Measurements from ENCODE around the gene NKG7. TPM values are rescaled to one million over a fixed set of nuclear protein-coding genes. Genes with fewer than 3 reads are reported as not detected.

NKG7 gene
- total RNA-seq, 1 donor from 2014 or later, result not detected

DNA sequence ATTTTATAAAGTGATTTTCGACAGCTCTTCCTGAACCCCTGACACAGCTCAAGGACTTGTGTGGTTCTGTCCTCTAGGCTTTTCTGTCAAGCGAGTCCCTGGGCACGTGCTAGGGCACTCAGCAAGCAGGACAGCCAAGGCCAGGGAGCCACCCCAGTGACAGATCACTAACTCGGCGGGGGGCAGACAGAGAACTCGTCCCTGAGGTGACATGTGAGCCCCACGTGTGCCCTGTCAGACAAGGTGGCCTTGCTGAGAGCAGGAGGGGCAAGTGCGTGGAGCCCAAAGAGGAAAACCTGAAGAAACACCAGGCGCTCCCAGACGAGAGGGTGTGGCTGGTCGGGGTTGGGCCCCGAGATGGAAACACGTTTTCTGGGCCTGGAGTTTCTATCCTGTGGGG, 11.2 kb downstream of the NKG7 start:
- no peak for DNase-seq (ENCODE audit: extremely low spot score, unreplicated experiment)
- no peaks in the 10 kb centered on the region for H3K9me3 Mint-ChIP-seq

DNA sequence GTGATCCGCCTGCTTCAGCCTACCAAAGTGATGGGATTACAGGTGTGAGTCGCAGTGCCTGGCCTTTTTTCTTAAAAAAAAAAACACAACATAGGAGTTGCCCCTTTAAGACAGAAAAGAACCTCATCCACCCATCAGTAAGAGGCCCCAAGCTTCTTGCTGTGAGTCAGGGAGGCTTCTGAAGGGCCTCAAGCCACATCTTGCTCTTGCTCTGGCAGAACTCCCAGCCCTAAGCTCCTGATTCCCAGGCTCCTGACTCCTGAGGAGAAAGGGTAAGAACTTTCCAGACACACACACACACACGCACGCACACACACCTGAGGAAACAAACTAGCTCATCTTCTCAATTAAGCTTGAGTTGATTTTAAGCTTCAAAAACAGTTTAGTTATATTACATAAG, 13.2 kb downstream of the NKG7 start:
- no peaks in the 10 kb centered on the region for H3K9me3 Mint-ChIP-seq
- H3K27ac Mint-ChIP-seq, result peak overlapping the region; percentile 6
- no peaks in the 10 kb centered on the region for H3K27me3 Mint-ChIP-seq
- TF ChIP-seq, protein P1, sequence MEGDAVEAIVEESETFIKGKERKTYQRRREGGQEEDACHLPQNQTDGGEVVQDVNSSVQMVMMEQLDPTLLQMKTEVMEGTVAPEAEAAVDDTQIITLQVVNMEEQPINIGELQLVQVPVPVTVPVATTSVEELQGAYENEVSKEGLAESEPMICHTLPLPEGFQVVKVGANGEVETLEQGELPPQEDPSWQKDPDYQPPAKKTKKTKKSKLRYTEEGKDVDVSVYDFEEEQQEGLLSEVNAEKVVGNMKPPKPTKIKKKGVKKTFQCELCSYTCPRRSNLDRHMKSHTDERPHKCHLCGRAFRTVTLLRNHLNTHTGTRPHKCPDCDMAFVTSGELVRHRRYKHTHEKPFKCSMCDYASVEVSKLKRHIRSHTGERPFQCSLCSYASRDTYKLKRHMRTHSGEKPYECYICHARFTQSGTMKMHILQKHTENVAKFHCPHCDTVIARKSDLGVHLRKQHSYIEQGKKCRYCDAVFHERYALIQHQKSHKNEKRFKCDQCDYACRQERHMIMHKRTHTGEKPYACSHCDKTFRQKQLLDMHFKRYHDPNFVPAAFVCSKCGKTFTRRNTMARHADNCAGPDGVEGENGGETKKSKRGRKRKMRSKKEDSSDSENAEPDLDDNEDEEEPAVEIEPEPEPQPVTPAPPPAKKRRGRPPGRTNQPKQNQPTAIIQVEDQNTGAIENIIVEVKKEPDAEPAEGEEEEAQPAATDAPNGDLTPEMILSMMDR (conservative IDR thresholded peaks at IDR 0.05), result no peak
- H3K4me1 Mint-ChIP-seq (ENCODE audit: unreplicated experiment), result peaks cover 32% of the 10 kb centered on the region
- H3K36me3 Mint-ChIP-seq, result no peaks in the 10 kb centered on the region
- H3K4me3 Mint-ChIP-seq, result no peak overlapping the region
- DNase-seq (ENCODE audit: extremely low spot score, unreplicated experiment), result no peak

More for the DNA sequence above, 11.2 kb downstream of the NKG7 start:
- Mint-ChIP-seq H3K4me3 (no peak overlapping the region), H3K27me3 (no peaks in the 10 kb centered on the region), H3K4me1 (ENCODE audit: unreplicated experiment) (peaks cover 24% of the 10 kb centered on the region), H3K27ac (no peak overlapping the region), H3K36me3 (no peaks in the 10 kb centered on the region)
- TF ChIP-seq, protein P1 (conservative IDR thresholded peaks at IDR 0.05), result no peak

DNA sequence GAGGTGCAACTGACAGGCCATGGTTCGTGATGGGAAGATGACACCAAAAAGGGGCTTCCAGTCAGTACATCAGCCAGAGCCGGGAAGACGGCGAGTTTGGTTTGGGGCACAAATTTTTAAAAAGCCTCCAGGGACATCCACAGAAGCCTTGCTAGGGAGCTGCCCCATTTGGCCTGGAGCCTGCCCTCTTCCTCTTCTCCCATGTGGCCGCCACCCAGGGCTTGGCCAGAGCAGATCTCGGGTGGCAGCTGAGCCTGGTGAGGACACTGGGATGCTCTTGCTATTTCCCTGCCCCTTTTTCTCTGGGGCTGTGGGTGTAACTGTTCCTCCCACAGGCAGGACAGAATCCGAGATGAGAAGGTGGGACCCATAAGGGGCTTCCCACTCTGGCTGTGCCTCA, 14.5 kb downstream of the NKG7 start:
- no peak for DNase-seq (ENCODE audit: extremely low spot score, unreplicated experiment)
- Mint-ChIP-seq H3K27ac (no peak overlapping the region), H3K4me3 (no peak overlapping the region), H3K4me1 (ENCODE audit: unreplicated experiment) (peaks cover 26% of the 10 kb centered on the region), H3K27me3 (no peaks in the 10 kb centered on the region), H3K36me3 (no peaks in the 10 kb centered on the region), H3K9me3 (no peaks in the 10 kb centered on the region)
- TF ChIP-seq, protein P1 (conservative IDR thresholded peaks at IDR 0.05), result no peak

DNA sequence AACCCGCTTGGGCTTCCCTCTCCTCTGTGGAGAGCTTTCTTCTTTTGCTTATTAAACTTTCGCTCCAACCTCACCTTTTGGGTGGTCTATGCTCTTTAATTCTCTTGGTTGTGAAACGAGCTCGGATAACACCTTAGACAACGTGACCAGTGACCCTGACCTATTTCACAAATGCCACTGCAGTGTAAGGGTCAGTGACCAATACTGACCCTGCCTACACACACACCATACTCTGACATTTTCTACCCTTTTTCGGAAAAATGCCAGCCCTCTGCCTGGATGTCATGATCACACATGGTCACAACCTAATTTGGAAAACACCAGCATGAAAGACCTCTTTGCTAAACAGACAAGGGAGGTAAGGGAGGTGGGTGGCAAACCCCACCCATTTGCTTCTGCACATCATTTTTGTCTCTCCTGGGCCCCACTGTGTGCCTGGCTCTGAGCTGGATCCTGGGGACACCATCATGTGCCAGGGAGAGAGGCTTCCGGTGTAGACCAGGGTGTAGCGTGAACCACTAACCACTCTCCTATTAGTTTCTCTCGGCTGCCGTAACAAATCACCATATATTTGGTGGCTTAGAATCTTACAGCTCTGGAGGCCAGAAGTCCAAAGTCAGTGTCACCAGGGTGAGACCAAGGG, 16.2 kb downstream of the NKG7 start:
- H3K36me3 Mint-ChIP-seq, result peaks cover 7% of the 10 kb centered on the region
- DNase-seq (ENCODE audit: extremely low spot score, unreplicated experiment), result no peak
- H3K4me3 Mint-ChIP-seq, result no peak overlapping the region
- H3K27me3 Mint-ChIP-seq, result no peaks in the 10 kb centered on the region
- H3K9me3 Mint-ChIP-seq, result no peaks in the 10 kb centered on the region
- no peak overlapping the region for H3K27ac Mint-ChIP-seq
- TF ChIP-seq, protein P1 (conservative IDR thresholded peaks at IDR 0.05), result no peak
- H3K4me1 Mint-ChIP-seq (ENCODE audit: unreplicated experiment), result peaks cover 20% of the 10 kb centered on the region

DNA sequence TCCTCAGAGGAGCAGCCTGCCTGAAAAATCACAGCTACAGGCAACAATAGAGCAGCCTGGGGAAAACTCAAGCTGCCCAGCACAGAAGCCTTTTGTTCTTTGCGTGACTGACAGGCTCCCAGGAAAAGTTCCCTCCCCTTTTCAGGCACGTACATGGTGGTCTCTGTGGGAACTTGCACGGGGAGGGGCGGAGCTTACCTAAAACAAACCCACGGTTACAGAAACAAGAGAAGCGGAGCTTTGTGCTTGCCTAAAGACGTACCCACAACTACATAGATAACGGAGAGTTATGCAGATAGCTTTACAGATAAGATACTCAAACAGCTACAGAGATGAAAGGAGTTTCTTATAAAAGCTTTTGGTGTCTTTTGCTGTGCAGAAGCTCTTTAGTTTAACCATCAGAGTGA, 17.7 kb downstream of the NKG7 start:
- peak overlapping the region; percentile 70 for H3K27ac Mint-ChIP-seq
- H3K4me3 Mint-ChIP-seq, result peak overlapping the region; percentile 75

More for the DNA sequence above, 17.7 kb downstream of the NKG7 start:
- DNase-seq (ENCODE audit: extremely low spot score, unreplicated experiment), result no peak
- H3K4me1 Mint-ChIP-seq (ENCODE audit: unreplicated experiment), result peaks cover 20% of the 10 kb centered on the region
- TF ChIP-seq, protein P1 (conservative IDR thresholded peaks at IDR 0.05), result no peak
- peaks cover 7% of the 10 kb centered on the region for H3K36me3 Mint-ChIP-seq
- no peaks in the 10 kb centered on the region for H3K9me3 Mint-ChIP-seq
- no peaks in the 10 kb centered on the region for H3K27me3 Mint-ChIP-seq

Data from type B pancreatic cell (in vitro differentiated cells).